Occipital lobe (tissue), 2 donors: ENCODE measurements around the gene EXTL2. TPM values are rescaled to one million over a fixed set of nuclear protein-coding genes. Genes with fewer than 3 reads are reported as not detected.
"Not testable (repeated sequence)": the region's sequence is repeated elsewhere in the genome, so short reads cannot be mapped to it uniquely, and the experiment has no call there.

Source experiments
- DNase-seq: peaks from one replicate; lab custom pipeline; 2025; lab: John Stamatoyannopoulos, UW
- total RNA-seq: library from RNA; depleted of rRNA; stranded (reverse); fragments of >200 nt; gene quantifications from one replicate; pipeline ENCODE4 v1.2.3, GENCODE V29; 2014

EXTL2 gene
- total RNA-seq = 34.5 TPM

- peak; percentile 86 for DNase-seq
These were observed at the start of gene EXTL2 for GRCh38 chr1:100894603-100895539. TSS of gene EXTL2 (minus strand) at chr1:100894842. CDS start at chr1:100888757, 6,085 bp downstream.

GRCh38 chr1:100943533-100943932 is 48.9 kb upstream of the EXTL2 start:
- DNase-seq = no peak

- DNase-seq = no peak
These were observed 47.8 kb upstream of the EXTL2 start for GRCh38 chr1:100942304-100943046.

- DNase-seq = no peak
These were observed 47.1 kb upstream of the EXTL2 start for GRCh38 chr1:100941580-100942216.

GRCh38 chr1:100941098-100941527 is 46.5 kb upstream of the EXTL2 start:
- DNase-seq = no peak

GRCh38 chr1:100936194-100936967 is 41.7 kb upstream of the EXTL2 start:
- DNase-seq = no peak

- not testable (repeated sequence) for DNase-seq
These were observed 38.9 kb upstream of the EXTL2 start for GRCh38 chr1:100933555-100933954.

GRCh38 chr1:100931716-100932115 is 37.1 kb upstream of the EXTL2 start:
- DNase-seq = no peak

GRCh38 chr1:100930494-100930893 is 35.9 kb upstream of the EXTL2 start:
- DNase-seq = no peak

- DNase-seq = no peak
These were observed 33.5 kb upstream of the EXTL2 start for GRCh38 chr1:100928128-100928527.

- DNase-seq = no peak
These were observed 32.6 kb upstream of the EXTL2 start for GRCh38 chr1:100927276-100927675.

- DNase-seq = no peak
These were observed 31.6 kb upstream of the EXTL2 start for GRCh38 chr1:100926240-100926639.

- DNase-seq = no peak
These were observed 30.3 kb upstream of the EXTL2 start for GRCh38 chr1:100924991-100925390.

GRCh38 chr1:100924212-100924611 is 29.6 kb upstream of the EXTL2 start:
- DNase-seq = no peak

- DNase-seq = no peak
These were observed 26.6 kb upstream of the EXTL2 start for GRCh38 chr1:100921110-100921706.

- no peak for DNase-seq
These were observed 17.4 kb upstream of the EXTL2 start for GRCh38 chr1:100912019-100912418.

GRCh38 chr1:100909018-100909417 is 14.4 kb upstream of the EXTL2 start:
- no peak for DNase-seq

GRCh38 chr1:100907887-100908286 is 13.2 kb upstream of the EXTL2 start:
- DNase-seq = no peak

GRCh38 chr1:100905181-100905580 is 10.5 kb upstream of the EXTL2 start:
- DNase-seq = no peak

GRCh38 chr1:100904528-100904927 is 9.9 kb upstream of the EXTL2 start:
- DNase-seq = no peak

GRCh38 chr1:100903777-100904176 is 9.1 kb upstream of the EXTL2 start:
- DNase-seq = no peak
